Lower leg skin (tissue), 3 donors: Measurements from ENCODE around the gene FAM83G.

Source experiments
- CTCF ChIP-seq, 3 donors: fragments of 450-650 bp; IDR thresholded peaks; one replicate each; pipeline ENCODE4 v1.5.1; 2016; ENCODE audit warnings: antibody characterized with exemption in 3 of 3, mild to moderate bottlenecking in 3 of 3, moderate library complexity in 2 of 3
- POLR2A ChIP-seq, 2 donors: fragments of 450-650 bp; IDR thresholded peaks; one replicate each; pipeline ENCODE4 v1.6.1; 2016 to 2017; ENCODE audit warnings: antibody characterized with exemption in 2 of 2, mild to moderate bottlenecking in 1 of 2, moderate library complexity in 1 of 2

GRCh38 chr17:19000531-19001325 is 3.8 kb downstream of the FAM83G start:
- TF ChIP-seq POLR2A (IDR thresholded peaks at IDR 0.05), result no peak
- TF ChIP-seq CTCF (IDR thresholded peaks at IDR 0.05), result no peak
